ENCODE measurements around the gene SEC14L5. TPM values are rescaled to one million over a fixed set of nuclear protein-coding genes. Genes with fewer than 3 reads are reported as not detected.
"Not testable (repeated sequence)": the region's sequence is repeated elsewhere in the genome, so short reads cannot be mapped to it uniquely, and the experiment has no call there.

Gene SEC14L5
- polyA plus RNA-seq, 3 donors = 0.03 TPM; not detected in 2

- no peak overlapping the region for H3K9ac ChIP-seq (ENCODE audit: insufficient read depth, low read length, poor library complexity, severe bottlenecking)
- no peaks in the 10 kb centered on the region for H3K4me1 Mint-ChIP-seq
- no peak overlapping the region for H2AFZ ChIP-seq (ENCODE audit: insufficient read depth, low read depth, low read length, poor library complexity, severe bottlenecking)
- H3K36me3 ChIP-seq (replicated peaks in 1 of 2; ENCODE audit: control insufficient read depth in 1 of 2, insufficient read depth in 2 of 2, low read length in 2 of 2) = no peaks in the 10 kb centered on the region
- H3K4me3 Mint-ChIP-seq = no peak overlapping the region
- no peaks in the 10 kb centered on the region for H3K79me2 ChIP-seq (ENCODE audit: insufficient read depth, low read length)
- no peaks in the 10 kb centered on the region for H3K27me3 ChIP-seq (ENCODE audit: control insufficient read depth in 2 of 2, insufficient read depth in 2 of 2, low read length in 2 of 2)
- H3K27ac Mint-ChIP-seq = no peak overlapping the region
- H3K4me2 ChIP-seq (replicated peaks; ENCODE audit: extremely low read depth, low read length, poor library complexity, severe bottlenecking) = no peak overlapping the region
- H3K27me3 Mint-ChIP-seq (ENCODE audit: low read depth in 3 of 3) = peaks cover 7 to 30% (median 19%) of the 10 kb centered on the region in 3 donors
- peaks cover 0 to 1% of the 10 kb centered on the region in 2 donors for H3K36me3 Mint-ChIP-seq
- WGBS (ENCODE audit: insufficient coverage) = 85% methylated on average over 1 of the region's 2 CpGs
- no peaks in the 10 kb centered on the region for H3K4me1 ChIP-seq (ENCODE audit: control insufficient read depth in 1 of 2, insufficient read depth in 2 of 2, low read length in 2 of 2)
- H3K9me3 Mint-ChIP-seq = peaks cover 15 to 28% (median 24%) of the 10 kb centered on the region in 7 donors
- H3K27ac ChIP-seq (ENCODE audit: low read depth in 1 of 2, low read length in 2 of 2) = no peak overlapping the region
- DNase-seq = no peak
- no peak overlapping the region for H3K4me3 ChIP-seq (replicated peaks in 1 of 3; ENCODE audit: low read depth in 2 of 3, low read length in 3 of 3)
- no peaks in the 10 kb centered on the region for H4K20me1 ChIP-seq (ENCODE audit: insufficient read depth, low read length)
- TF ChIP-seq CTCF (IDR thresholded peaks at IDR 0.05) = no peak
- H3K9me3 ChIP-seq (replicated peaks in 1 of 2; ENCODE audit: control insufficient read depth in 1 of 2, insufficient read depth in 1 of 2, low read length in 2 of 2) = peaks cover 21 to 22% of the 10 kb centered on the region in 2 donors
- intact Hi-C loops (cut with micrococcal nuclease) = no loop called here
These were observed 30.5 kb upstream of the SEC14L5 start for GRCh38 chr16:4927661-4928060.

- 93% methylated on average over 6 of the region's 6 CpGs for WGBS (ENCODE audit: insufficient coverage)
- Histone ChIP-seq H3K36me3 (replicated peaks in 1 of 2; ENCODE audit: control insufficient read depth in 1 of 2, insufficient read depth in 2 of 2, low read length in 2 of 2) (no peaks in the 10 kb centered on the region), H3K79me2 (ENCODE audit: insufficient read depth, low read length) (no peaks in the 10 kb centered on the region), H3K9me3 (replicated peaks in 1 of 2; ENCODE audit: control insufficient read depth in 1 of 2, insufficient read depth in 1 of 2, low read length in 2 of 2) (peaks cover 21 to 22% of the 10 kb centered on the region in 2 donors), H3K4me2 (replicated peaks; ENCODE audit: extremely low read depth, low read length, poor library complexity, severe bottlenecking) (no peak overlapping the region), H2AFZ (ENCODE audit: insufficient read depth, low read depth, low read length, poor library complexity, severe bottlenecking) (no peak overlapping the region), H3K27me3 (ENCODE audit: control insufficient read depth in 2 of 2, insufficient read depth in 2 of 2, low read length in 2 of 2) (no peaks in the 10 kb centered on the region), H4K20me1 (ENCODE audit: insufficient read depth, low read length) (no peaks in the 10 kb centered on the region), H3K27ac (ENCODE audit: low read depth in 1 of 2, low read length in 2 of 2) (no peak overlapping the region), H3K4me1 (ENCODE audit: control insufficient read depth in 1 of 2, insufficient read depth in 2 of 2, low read length in 2 of 2) (no peaks in the 10 kb centered on the region), H3K9ac (ENCODE audit: insufficient read depth, low read length, poor library complexity, severe bottlenecking) (no peak overlapping the region), H3K4me3 (replicated peaks in 1 of 3; ENCODE audit: low read depth in 2 of 3, low read length in 3 of 3) (no peak overlapping the region)
- intact Hi-C loops (cut with micrococcal nuclease) = no loop called here
- Mint-ChIP-seq H3K27me3 (ENCODE audit: low read depth in 3 of 3) (peaks cover 7 to 27% (median 17%) of the 10 kb centered on the region in 3 donors), H3K4me3 (no peak overlapping the region), H3K4me1 (no peaks in the 10 kb centered on the region), H3K9me3 (peaks cover 15 to 28% (median 24%) of the 10 kb centered on the region in 7 donors), H3K36me3 (peaks cover 0 to 1% of the 10 kb centered on the region in 2 donors), H3K27ac (no peak overlapping the region)
- no peak for DNase-seq
- TF ChIP-seq CTCF (IDR thresholded peaks at IDR 0.05) = no peak
These were observed 29.9 kb upstream of the SEC14L5 start for GRCh38 chr16:4928227-4928626.

- H3K27ac Mint-ChIP-seq; DNase-seq; H3K4me3 Mint-ChIP-seq; H3K79me2 ChIP-seq (ENCODE audit: insufficient read depth, low read length); H3K36me3 ChIP-seq (replicated peaks in 1 of 2; ENCODE audit: control insufficient read depth in 1 of 2, insufficient read depth in 2 of 2, low read length in 2 of 2); H3K4me3 ChIP-seq (replicated peaks in 1 of 3; ENCODE audit: low read depth in 2 of 3, low read length in 3 of 3); H3K4me1 ChIP-seq (ENCODE audit: control insufficient read depth in 1 of 2, insufficient read depth in 2 of 2, low read length in 2 of 2); H3K36me3 Mint-ChIP-seq; H3K4me1 Mint-ChIP-seq; H2AFZ ChIP-seq (ENCODE audit: insufficient read depth, low read depth, low read length, poor library complexity, severe bottlenecking); H3K4me2 ChIP-seq (replicated peaks; ENCODE audit: extremely low read depth, low read length, poor library complexity, severe bottlenecking); H4K20me1 ChIP-seq (ENCODE audit: insufficient read depth, low read length); intact Hi-C loops (cut with micrococcal nuclease); H3K27me3 ChIP-seq (ENCODE audit: control insufficient read depth in 2 of 2, insufficient read depth in 2 of 2, low read length in 2 of 2); H3K27ac ChIP-seq (ENCODE audit: low read depth in 1 of 2, low read length in 2 of 2); H3K9ac ChIP-seq (ENCODE audit: insufficient read depth, low read length, poor library complexity, severe bottlenecking): not testable (repeated sequence)
- Mint-ChIP-seq H3K27me3 (ENCODE audit: low read depth in 3 of 3) (peaks cover 8 to 29% (median 17%) of the 10 kb centered on the region in 3 donors), H3K9me3 (peaks cover 15 to 28% (median 24%) of the 10 kb centered on the region in 7 donors)
- WGBS (ENCODE audit: insufficient coverage) = no CpG with 5 or more reads among the region's 4 CpGs
- peaks cover 21 to 22% of the 10 kb centered on the region in 2 donors for H3K9me3 ChIP-seq (replicated peaks in 1 of 2; ENCODE audit: control insufficient read depth in 1 of 2, insufficient read depth in 1 of 2, low read length in 2 of 2)
These were observed 28.5 kb upstream of the SEC14L5 start for GRCh38 chr16:4929619-4930018.

All from CD14-positive monocyte (primary cell).